T-helper 1 cell treated with Interleukin-12 subunit alpha and Interleukin-12 subunit beta and Interleukin-4 antibody, amounts not matched to agents 30 ng/mL and 1 ng/mL, for 36 hours (primary cell): Measurements from ENCODE around the gene RFPL3. TPM values are rescaled to one million over a fixed set of nuclear protein-coding genes. Genes with fewer than 3 reads are reported as not detected.

ENCODE experiments used
- intact Hi-C: fragments of 100-400 bp; cut with micrococcal nuclease; formaldehyde crosslinking; loops from one replicate; pipeline ENCODE4 v1.15.1; 2024
- total RNA-seq: library from RNA; stranded (reverse); gene quantifications from 2 replicates; pipeline ENCODE4 v1.2.3, GENCODE V29; 2022

Gene RFPL3
- total RNA-seq, 1 donor from 2014 or later: not detected

GRCh38 chr22:32329202-32329645 lies 28.4 kb upstream of the RFPL3 start:
- intact Hi-C loops: no loop called here

- intact Hi-C loops: loop anchor here (10.0 kb wide), 1 partner anchor 57 kb away; no protein-coding TSS in a partner anchor
Measured at GRCh38 chr22:32331236-32331917, 26.3 kb upstream of the RFPL3 start.

GRCh38 chr22:32331918-32332725 lies 25.5 kb upstream of the RFPL3 start:
- intact Hi-C loops: loop anchor here (10.0 kb wide), 1 partner anchor 57 kb away; no protein-coding TSS in a partner anchor

GRCh38 chr22:32333141-32333768 lies 24.4 kb upstream of the RFPL3 start:
- intact Hi-C loops: loop anchor here (10.0 kb wide), 1 partner anchor 58 kb away; no protein-coding TSS in a partner anchor

GRCh38 chr22:32333769-32334659 lies 23.7 kb upstream of the RFPL3 start:
- intact Hi-C loops: loop anchor here (10.0 kb wide), 1 partner anchor 59 kb away; no protein-coding TSS in a partner anchor

- intact Hi-C loops: loop anchor here (10.0 kb wide), 1 partner anchor 60 kb away; no protein-coding TSS in a partner anchor
Measured at GRCh38 chr22:32334660-32335365, 22.9 kb upstream of the RFPL3 start.

GRCh38 chr22:32335471-32335870 lies 22.2 kb upstream of the RFPL3 start:
- intact Hi-C loops: loop anchor here (10.0 kb wide), 1 partner anchor 61 kb away; no protein-coding TSS in a partner anchor

- intact Hi-C loops: loop anchor here (10.0 kb wide), 1 partner anchor 61 kb away; no protein-coding TSS in a partner anchor
Measured at GRCh38 chr22:32336121-32336603, 21.5 kb upstream of the RFPL3 start.

GRCh38 chr22:32336771-32337424 lies 20.8 kb upstream of the RFPL3 start:
- intact Hi-C loops: loop anchor here (10.0 kb wide), 1 partner anchor 62 kb away; no protein-coding TSS in a partner anchor

GRCh38 chr22:32337425-32337824 lies 20.2 kb upstream of the RFPL3 start:
- intact Hi-C loops: loop anchor here (10.0 kb wide), 1 partner anchor 63 kb away; no protein-coding TSS in a partner anchor

- intact Hi-C loops: loop anchor here (10.0 kb wide), 1 partner anchor 64 kb away; no protein-coding TSS in a partner anchor
Measured at GRCh38 chr22:32338757-32339156, 18.9 kb upstream of the RFPL3 start.

- intact Hi-C loops: loop anchor here (10.0 kb wide), 1 partner anchor 65 kb away; no protein-coding TSS in a partner anchor
Measured at GRCh38 chr22:32339190-32340012, 18.3 kb upstream of the RFPL3 start.

GRCh38 chr22:32340411-32340810 lies 17.3 kb upstream of the RFPL3 start:
- intact Hi-C loops: no loop called here

GRCh38 chr22:32341122-32341740 lies 16.4 kb upstream of the RFPL3 start:
- intact Hi-C loops: no loop called here

- intact Hi-C loops: no loop called here
Measured at GRCh38 chr22:32342977-32343376, 14.7 kb upstream of the RFPL3 start.

- intact Hi-C loops: no loop called here
Measured at GRCh38 chr22:32343941-32344340, 13.7 kb upstream of the RFPL3 start.

- intact Hi-C loops: no loop called here
Measured at GRCh38 chr22:32348031-32348611, 9.5 kb upstream of the RFPL3 start.
